Activated T-cell treated with anti-CD3 and anti-CD28 coated beads for 48 hours (primary cell): ENCODE data around the gene B4GALT1.
"Not testable (repeated sequence)": the region's sequence is repeated elsewhere in the genome, so short reads cannot be mapped to it uniquely, and the experiment has no call there.

Source experiments
- DNase-seq: peaks from one replicate; pipeline ENCODE4 v3.0.0-alpha.2; 2020; ENCODE audit warnings: low read depth

The B4GALT1 gene

DNA sequence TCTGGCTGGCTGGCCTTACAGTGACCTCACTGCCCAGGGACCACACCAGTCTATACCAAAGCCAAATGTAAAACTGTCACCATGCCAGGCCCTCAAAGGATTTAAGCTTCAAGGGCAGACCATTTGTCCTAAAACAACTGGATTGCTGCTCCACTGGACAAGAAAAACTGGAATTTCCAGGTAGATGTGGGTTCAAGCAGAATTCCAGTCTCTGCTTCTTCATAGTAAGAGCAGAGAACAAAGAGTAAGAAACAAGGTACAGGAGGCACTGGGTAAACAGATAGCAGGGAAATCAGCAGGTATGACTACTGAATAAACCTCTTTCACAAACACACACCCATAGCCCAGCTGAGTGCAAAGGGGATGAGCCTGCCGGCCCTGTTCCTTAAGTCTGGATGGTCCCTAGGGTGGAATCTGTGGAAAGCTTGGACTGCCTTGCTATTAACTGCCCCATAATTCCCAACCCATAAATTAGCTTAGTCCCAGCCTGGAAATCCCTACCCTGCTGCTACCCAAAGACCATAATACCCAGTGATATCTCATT lies 5.5 kb downstream of the B4GALT1 start:
- DNase-seq: no peak

DNA sequence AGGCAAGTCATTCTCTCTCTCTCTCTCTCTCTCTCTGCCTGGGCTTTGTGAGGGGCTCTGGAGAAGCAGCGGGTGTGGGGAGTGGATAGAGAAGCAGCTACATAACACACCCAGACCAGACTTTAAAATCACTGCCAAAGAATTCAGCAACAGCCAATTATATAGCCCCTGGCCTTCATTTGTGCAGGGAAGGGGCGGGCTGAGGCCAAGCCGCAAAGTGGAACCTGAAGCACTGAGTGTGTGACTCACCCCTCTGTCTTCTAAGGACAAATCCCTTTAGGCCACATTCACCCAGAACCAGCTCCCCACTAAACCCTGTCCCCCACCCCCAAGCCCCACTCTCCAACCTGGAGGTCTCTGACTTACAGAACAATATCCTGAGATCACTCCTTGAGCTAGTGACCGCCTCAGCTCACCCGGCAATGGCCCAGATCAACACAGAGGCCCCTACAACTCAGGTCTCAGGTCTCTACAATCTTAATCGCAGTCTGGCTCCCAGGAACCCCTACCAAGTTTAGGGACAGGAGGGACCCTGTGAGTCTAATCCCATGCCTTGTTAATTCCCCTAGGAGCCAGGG lies 6.0 kb downstream of the B4GALT1 start:
- no peak for DNase-seq

- not testable (repeated sequence) for DNase-seq
These were observed 6.7 kb downstream of the B4GALT1 start for GRCh38 chr9:33160446-33160845.

DNA sequence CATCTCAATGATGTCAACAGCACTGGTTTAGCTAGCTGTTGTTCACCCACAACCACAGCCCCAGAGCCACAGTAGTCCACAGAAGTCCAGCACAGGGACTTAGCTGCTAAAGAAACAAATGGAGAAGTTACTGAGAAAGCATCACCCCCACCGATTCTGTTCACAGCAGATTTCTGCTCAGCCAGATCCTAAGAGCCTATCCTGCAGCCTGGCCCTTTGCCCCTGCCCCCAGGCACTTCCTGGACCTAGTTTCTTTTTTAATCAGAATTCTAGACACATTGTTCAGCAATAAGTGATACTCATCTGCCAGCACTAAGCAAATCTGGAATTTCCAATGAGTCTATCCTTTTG lies 7.4 kb downstream of the B4GALT1 start:
- DNase-seq: peak; percentile 54

DNA sequence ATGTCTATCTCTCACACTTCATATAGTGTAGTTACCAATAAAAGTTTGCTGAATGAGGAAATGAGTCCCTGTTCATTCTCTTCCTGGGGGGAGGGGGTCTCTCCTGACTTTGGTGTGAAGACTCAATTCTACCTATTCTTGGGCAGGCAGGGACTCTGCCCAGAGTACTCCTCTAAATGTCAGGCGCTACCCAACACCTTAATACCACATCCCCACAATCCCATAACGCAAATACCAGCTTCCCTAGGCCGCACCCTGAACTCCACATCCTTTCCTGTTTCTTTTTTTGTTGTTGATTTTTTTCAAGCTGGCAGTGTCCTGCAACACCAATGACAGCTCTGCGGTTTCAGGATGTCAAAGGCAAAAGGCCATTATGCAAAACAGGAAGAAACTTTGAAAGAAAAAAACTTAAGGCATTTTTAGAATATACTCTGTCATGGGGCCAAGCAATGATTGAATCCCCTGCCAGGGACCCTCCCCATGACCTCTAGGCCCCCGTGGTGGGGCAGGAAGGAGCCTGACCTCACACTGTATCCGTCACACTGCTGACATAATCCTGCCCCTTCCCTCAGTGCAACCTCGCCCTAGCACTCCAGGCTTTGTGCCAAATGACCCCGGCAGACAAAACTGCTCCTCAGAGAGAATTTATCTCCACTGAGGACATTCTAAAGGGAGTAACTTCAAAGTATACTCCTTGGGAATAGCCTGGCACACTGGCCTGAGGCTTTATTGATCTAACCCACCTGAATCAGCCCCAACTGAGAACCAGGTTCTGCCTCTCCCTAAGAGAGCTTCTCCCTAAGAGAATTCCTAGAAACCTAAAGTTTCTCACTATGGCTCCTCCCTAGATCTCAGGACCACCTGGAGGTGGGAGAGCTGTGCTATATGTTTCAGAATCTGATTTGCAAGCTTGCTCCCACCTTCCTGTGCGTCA lies 8.0 kb downstream of the B4GALT1 start:
- DNase-seq: no peak

GRCh38 chr9:33157960-33158842 lies 8.9 kb downstream of the B4GALT1 start:
- DNase-seq: no peak

GRCh38 chr9:33155393-33155792 lies 11.7 kb downstream of the B4GALT1 start:
- DNase-seq: no peak

- DNase-seq: no peak
These were observed 12.8 kb downstream of the B4GALT1 start for GRCh38 chr9:33154371-33154770.

DNA sequence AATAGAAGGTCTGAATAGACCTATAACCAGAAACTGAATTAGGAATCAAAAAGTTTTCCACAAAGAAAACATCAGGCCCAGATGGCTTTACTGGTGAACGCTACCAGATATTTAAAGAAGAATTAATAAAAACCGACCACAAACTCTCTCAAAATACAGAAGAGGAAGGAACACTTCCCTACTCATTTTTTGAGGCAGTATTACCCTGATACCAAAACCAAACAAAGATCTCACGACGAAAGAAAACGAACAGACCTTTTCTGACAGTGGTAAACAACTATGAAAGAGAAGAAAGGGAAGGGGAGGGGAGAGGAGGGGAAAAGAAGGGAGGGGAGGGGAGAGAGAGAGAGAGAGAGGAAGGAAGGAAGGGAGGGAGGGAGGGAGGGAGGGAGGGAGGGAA lies 13.5 kb downstream of the B4GALT1 start:
- no peak for DNase-seq

GRCh38 chr9:33153001-33153400 lies 14.1 kb downstream of the B4GALT1 start:
- DNase-seq: no peak

- DNase-seq: no peak
These were observed 15.5 kb downstream of the B4GALT1 start for GRCh38 chr9:33151601-33152000.

DNA sequence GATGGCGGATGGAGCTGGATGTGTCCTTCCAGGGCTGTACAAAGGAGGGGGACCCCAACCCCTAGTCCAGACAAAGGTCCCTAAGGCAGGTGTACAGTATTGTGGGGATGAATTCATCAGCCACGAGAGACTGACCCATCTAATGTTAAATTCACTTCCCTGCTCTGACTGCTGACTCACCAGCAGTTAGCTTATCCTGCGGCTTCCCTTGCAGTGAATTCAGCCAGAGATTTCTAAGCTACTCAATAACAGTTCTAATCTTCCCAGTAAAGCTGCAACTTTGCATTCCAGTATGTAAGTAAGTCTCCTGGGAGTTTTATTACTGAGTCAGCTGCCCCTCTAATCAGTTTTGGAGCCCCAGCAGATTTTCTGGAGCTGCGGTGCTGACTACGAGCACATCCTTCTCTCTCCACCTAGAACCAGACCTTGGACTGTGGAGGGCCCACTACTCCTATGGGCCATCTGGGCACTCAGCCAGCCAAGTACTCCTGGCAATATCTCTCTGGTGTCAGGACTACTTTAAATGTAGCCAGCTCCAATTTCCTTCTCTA lies 16.1 kb downstream of the B4GALT1 start:
- no peak for DNase-seq

DNA sequence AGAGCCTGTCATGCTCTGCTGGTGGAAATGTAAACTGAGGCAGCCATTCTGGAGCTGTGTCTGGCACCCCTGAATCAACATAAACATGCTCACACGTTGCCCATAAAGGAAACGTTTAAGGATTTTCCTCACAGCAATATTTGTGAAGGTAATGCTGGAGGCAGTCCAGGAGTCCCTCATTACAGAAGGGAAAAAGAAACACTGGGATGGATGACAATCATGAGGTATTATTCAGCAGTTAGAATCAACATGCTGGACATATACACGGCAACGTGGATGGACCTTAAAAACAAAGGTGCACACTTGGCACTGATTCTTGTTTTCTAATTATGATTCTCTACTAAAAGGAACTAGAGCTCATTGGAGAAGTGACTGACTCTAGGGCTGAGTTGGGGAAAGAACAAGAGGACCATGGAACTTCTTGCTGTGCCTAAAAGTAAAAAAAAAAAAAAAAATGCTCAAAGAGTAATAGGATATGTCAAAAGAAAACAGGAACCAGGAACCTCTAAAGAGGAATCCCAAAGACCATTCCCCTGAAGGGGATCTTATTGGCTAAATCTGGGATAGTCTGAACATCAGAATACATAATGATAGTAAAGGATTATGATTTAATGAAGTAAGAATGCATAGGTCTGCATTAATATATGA lies 18.6 kb downstream of the B4GALT1 start:
- no peak for DNase-seq

DNA sequence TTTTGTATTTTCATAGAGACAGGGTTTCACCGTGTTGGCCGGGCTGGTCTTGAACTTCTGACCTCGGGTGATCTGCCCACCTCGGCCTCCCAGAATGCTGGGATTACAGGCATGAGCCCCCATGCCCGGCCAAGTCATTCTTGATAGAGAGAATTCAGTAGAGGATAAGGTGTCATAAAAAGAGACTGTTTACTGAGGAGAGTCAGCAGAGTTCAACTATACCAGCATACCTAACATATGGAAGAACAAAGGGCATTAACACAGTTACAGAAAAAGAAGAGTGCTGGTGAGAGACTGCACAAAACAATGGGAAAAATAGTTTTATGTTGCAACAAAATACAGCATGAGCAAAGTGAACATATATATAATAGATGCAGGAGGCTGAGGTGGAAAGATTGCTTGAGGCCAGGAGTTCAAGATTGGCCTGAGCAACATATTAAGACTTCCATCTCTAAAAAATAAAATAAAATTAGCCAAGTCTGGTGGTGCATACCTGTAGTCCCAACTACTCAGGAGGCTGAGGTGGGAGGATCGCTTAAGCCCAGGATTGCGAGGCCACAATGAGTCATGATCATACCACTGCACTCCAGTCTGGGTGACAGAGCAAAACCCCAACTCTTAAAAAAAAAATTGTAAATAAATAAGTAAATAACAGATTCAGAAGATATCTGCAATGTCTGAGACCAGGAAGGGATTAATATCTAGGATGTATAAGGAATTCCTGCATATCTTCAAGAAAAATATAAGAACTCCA lies 19.5 kb downstream of the B4GALT1 start:
- DNase-seq: no peak

DNA sequence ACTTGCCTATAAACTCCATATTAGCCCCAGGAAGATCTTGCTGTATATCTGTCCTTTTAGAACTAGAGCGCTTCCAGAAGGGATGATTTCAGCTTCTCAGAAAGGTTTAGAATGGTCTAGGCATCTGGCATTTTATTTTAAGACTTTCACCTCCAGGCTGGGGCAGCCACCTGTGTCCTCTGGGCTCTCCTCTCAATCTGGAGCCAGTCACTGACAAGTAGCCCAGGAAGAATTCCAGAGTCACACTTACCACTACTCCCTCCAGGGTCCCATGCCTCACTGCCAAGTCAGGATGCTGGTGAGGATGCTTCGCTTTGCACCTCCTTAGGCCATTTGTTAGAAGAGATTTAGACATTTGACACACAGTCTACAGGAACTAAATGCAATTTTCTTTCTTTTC lies 20.8 kb downstream of the B4GALT1 start:
- DNase-seq: no peak

DNA sequence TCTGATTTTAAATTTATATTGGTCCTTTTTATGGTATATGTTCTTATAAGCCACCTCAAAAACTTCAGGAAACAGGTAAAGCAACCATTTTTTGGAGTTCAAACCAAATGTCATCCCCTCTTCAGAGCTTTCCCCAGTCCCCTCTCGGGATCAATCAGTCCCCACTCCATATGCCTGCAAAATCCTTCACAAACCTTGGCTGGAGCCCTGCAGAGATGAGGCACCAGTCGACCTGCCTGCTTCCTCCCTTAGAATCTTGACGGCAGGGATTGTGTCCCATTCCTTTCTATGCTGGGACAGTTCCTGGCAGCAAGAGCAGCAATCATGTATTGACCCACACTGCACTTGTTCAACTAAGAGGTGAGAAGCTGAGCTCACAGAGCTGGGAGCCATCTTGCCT lies 22.6 kb downstream of the B4GALT1 start:
- no peak for DNase-seq

- no peak for DNase-seq
These were observed 23.9 kb downstream of the B4GALT1 start for GRCh38 chr9:33143241-33143661.

DNA sequence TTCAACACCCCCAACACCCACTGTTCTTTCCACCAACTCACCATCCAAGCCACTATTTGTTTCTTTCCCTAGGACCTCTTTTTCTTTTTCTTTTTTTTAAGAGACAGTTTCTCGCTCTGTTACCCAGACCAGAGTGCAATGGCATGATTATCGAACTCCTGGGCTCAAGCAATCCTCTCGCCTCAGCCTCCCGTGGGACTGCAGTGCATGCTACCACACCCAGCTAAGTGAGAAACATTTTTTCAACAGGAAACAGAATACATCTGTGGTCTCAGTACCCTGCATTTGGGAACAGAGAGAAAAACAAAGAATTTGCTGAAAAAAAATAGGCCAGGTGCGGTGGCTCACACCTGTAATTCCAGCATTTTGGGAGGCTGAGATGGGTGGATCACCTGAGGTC lies 24.6 kb downstream of the B4GALT1 start:
- DNase-seq: no peak

DNA sequence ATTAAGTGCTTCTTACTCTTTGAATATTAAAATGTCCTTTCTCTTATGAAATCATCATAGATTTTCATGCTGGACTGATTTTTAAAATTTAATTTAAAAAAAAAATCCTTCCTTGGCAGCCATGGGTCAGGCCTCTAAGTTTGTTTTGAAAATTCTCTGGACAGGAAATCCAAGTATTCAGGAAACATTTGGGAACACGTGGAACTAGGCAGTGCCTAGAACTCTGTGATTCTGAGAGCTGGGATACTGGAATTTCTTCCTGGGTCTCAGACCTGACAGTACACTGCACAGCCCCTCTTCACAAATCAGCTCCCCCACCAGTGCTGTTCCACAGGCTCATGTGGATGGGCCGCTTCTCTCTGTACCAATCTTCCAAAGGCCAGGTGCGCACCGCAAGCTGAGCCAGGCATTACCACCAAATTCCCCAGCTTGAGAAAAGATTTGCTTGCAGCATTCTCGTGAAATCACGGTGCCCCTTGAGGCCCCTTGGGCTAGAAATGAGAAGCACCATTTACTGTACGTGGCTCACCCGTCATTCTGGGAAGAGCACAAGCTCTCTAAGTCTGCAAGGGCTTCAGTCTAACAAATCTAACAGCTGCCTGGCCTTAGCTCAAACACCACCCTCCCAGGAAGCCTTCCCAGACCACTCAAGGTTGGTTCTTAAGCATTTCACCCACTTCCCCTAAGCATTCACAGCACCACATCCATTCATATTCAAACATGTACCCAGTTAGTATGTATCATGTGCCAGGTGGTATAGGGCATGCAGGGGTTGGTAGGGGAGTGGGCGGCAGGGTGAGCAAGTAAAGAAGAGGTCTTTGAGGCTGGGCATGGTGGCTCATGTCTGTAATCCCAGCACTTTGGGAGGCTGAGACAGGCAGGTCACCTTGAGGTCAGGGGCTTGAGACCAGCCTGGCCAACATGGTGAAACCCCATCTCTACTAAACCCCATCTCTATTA lies 26.5 kb downstream of the B4GALT1 start:
- no peak for DNase-seq
